ENCODE measurements around the gene OAF.
"Not testable (repeated sequence)": the region's sequence is repeated elsewhere in the genome, so short reads cannot be mapped to it uniquely, and the experiment has no call there.

OAF gene

DNA sequence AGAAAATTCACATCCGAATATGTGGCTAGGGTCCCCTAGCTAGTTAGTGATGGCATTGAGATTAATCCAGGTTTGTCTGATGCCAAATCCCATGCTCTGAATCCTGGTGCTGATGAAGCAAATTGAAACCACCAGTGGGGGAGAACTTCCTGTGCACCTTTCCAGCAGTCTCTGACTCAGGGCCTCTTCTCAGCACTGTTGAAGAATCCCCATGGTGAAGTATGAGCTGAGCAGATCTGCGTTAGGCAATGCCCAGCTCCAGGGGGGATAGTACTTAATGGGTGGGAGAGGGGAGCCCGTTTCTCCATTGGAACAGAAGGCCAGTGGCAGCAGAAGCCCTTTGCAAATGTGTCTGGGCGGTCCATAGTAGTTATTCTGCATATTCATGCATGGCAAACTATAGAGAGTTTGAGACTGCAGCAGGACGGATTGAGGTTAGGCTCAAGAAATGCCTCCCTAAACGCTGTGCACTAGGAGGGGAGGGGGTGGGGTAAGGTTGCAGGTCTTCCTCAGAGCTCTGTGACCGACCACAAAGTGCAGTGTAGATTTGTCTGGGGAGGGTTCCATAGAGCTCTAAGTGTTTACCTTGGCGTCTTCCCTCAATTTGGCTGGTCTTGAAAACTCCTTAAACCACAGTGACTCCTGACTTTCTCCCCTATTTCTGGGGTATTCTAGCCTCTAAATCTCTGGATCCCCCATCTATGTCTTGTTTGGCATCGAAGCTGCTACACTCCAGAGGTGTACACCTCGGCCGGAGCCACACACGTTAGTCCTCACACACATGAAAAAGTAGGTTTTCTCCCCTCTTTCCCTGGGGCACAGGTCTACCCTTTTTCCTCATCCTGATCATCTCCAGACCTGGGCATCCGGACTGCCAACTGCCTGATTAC, 33.9 kb downstream of the OAF start:
- no peak for DNase-seq (ENCODE audit: low spot score)

DNA sequence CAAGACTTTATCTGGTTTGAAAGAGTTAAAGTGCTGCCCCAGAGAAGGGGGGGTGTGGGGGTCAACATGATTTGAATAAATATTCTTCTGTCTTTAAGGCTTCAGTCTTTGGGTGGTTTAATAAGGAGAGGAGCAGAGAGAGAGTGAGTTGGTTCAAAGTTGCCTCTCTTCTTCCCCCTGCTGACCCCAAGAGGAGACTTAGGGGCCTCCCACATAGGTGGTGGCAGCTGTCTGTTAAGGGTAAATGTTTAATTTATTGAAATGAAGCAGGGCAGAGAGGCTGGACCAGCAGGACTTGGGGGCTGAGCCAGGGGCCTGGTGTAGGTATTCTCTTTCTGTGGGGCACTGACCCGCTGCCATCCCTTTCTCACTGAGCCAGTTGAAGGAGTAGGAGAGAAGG, 34.6 kb downstream of the OAF start:
- DNase-seq (ENCODE audit: low spot score), result no peak

GRCh38 chr11:120248551-120249278, 37.9 kb downstream of the OAF start:
- no peak for DNase-seq (ENCODE audit: low spot score)

GRCh38 chr11:120249279-120250262, 38.7 kb downstream of the OAF start:
- no peak for DNase-seq (ENCODE audit: low spot score)

DNA sequence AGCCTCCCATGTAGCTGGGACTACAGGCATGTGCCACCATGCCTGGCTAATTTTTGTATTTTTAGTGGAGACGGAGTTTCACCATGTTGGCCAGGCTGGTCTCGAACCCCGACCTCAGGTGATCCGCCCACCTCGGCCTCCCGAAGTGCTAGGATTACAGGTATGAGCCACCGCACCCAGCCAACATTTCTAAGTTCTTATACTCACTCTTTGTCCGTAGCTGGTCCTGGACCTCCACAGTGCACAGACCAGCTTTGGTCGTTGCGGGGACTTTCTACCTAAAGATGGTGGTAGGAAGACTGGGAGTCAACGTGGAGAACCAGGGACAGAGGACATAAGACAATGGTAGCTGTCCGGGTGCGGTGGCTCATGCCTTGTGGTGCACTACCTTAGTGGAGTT, 42.5 kb downstream of the OAF start:
- not testable (repeated sequence) for DNase-seq (ENCODE audit: low spot score)

DNA sequence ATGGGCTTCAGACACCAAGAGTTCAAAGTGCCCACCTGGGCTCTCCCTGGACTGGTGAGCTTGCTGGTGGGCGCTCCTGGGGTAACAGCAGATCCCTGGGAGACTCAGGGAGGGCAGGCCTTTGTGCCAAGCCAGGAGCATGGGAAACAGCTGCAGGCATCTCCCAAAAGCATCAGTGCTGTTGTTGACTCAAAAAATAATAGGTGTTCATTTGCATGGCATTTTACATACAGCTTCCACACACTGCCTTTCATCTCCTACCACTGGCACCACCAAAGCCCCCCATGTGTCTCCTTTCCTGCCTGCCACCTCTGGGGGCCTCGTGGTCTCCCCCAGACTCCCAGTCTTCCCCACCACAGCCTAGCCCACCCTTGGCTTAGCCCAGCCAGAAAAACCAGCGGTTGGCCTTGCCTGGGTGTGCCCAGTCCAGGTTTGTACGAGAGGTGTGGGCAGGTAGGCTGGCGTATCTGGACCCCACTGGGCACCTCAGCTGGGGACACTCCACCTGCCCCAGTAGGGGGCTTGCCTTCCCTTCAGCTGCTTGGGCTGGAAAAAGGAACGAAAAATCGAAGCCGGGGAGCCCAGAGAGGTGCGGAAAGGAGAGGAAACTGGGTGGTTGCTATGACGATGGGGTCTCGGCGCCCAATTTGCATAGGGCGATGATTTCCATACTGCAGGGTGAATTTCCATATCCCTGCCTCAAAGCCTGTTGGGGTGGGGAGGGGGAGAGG, 44.1 kb downstream of the OAF start:
- peak; percentile 83 for DNase-seq (ENCODE audit: low spot score)

DNA sequence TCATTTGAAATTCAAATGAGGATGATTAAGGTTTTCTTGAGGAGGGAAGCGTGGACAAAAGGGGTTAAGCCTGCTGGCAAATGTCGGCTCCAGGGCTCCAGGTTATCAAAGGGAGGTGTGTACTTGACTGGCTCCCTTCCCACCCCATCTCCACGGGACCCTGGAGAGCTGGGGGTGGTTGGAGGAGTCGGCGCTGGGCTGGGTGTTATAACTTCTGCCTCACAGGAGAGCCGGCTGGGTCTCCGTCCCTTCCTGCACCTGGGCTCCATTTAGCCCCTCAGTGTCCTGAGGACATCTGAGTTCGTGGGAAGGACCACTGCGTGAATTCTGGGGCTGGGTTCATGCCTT, 44.7 kb downstream of the OAF start:
- no peak for DNase-seq (ENCODE audit: low spot score)

- DNase-seq (ENCODE audit: low spot score), result no peak
Observed at GRCh38 chr11:120256178-120256577, 45.3 kb downstream of the OAF start.

DNA sequence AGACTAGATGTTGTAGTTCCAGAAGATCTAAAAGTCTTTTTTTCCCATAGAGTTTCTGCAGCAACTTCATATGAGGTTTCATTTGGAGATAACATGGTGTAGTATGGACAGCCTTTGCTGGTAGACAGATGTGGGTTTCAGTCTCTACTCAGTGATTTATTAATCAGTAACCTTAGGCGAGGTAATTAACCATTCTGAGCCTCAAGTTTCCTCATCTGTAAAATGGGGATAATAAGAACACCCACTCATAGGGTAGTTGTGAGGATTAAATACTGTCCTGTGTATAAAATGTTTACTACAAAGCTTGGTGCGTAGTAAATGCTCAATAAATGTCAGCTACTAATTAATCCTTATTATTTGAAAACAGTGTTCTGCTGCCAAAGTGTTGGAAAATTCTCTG, 45.9 kb downstream of the OAF start:
- DNase-seq (ENCODE audit: low spot score), result no peak

DNA sequence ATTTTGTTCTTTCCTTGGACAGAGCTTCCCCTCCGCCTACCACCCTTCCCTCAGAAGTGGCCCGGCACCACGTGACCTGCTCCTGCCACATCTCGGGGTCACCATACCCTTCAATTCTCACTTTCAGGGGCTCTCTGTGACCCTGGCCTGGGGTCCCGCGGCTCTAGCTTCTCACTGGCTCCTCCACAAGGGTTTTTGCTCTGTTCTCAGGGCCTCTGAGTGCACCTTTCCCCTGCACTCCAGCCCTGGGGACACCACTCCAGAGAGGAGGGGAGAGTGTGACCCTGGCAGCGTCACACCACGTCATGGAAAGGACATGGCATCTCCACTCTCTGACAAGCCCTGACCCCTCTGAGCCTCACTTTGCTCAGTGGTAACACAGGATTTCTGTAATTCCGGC, 46.5 kb downstream of the OAF start:
- no peak for DNase-seq (ENCODE audit: low spot score)

DNA sequence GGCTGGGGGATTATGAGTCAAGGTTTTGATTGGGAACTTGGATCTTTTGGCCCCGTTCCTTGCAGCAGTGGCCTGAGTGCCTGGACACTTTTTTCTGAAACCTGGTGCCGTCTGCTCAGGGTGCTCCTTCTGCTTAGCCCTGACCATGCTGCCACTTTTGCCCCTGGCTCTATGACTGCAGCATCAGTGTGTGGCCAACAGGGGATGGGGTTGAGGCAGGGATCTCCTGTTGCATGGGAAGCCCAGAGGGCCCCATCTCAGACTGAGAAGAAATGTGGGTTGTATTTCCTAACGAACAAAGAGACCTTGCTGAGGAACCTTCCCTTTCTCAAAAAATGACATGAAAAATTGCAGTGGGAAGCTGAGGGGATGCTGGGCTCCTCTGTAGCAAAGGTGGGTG, 47.8 kb downstream of the OAF start:
- no peak for DNase-seq (ENCODE audit: low spot score)

- no peak for DNase-seq (ENCODE audit: low spot score)
Observed at GRCh38 chr11:120259241-120259640, 48.4 kb downstream of the OAF start.

GRCh38 chr11:120259988-120260565, 49.2 kb downstream of the OAF start:
- no peak for DNase-seq (ENCODE audit: low spot score)

GRCh38 chr11:120260616-120261015, 49.8 kb downstream of the OAF start:
- no peak for DNase-seq (ENCODE audit: low spot score)

- no peak for DNase-seq (ENCODE audit: low spot score)
Observed at GRCh38 chr11:120261321-120261720, 50.5 kb downstream of the OAF start.

- DNase-seq (ENCODE audit: low spot score), result no peak
Observed at GRCh38 chr11:120261931-120262330, 51.1 kb downstream of the OAF start.

DNA sequence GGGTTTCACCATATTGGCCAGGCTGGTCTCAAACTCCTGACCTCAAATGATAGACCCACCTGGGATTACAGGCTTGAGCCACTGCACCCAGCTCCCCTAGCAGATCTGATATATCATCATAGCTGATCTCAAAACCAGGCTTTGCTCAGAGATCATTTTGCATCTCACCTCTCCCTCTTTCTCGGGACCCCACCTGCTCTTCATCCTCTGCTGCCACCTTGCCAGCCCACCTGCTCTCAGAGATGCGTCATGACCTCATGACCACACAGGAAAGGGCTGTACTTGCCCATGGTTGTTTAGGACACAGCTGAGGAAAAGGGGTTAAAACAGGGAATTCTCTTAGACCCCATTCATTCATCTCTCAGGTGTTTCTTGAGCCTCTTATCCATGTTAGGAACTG, 56.5 kb downstream of the OAF start:
- DNase-seq (ENCODE audit: low spot score), result peak; percentile 34

DNA sequence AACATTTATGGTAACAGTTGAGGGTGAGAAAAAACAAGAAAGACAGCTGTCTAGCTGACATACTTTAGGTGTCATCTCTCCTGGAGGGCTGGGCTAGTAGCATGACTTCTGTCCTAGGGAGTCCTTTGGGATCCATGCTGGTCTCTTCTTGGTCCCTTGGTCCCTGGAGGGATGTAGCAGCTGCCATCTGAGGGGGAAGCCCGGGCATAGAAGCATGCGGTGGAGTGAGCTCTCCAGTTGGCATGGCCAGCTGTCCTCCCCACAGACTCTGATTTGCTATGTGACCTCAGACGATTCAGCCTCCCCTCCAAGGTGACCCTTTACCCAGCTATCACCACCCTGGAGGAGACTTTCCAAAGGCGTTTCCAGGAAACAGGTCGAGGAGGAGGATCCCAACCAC, 57.9 kb downstream of the OAF start:
- no peak for DNase-seq (ENCODE audit: low spot score)

- DNase-seq (ENCODE audit: low spot score), result no peak
Observed at GRCh38 chr11:120270386-120270785, 59.6 kb downstream of the OAF start.

DNA sequence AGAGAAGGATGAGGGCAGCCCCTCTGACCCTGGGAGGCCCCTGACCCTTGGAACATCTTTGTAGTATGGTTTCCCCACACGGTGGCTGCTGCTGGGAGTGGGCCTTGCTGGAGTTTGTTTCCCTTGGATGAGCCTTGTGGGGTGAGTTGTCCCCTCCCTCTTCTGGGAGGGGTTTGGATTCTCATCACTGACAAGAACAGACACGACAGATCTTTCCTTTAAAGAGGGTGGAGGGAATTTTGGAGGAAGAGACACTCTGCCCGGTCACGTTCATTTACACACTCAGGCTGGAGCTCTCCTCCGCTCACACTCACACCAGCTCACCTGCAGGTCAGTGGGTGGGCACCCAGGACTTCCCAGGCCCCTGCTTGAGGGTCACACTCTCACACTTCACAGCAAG, 60.8 kb downstream of the OAF start:
- DNase-seq (ENCODE audit: low spot score), result no peak

DNA sequence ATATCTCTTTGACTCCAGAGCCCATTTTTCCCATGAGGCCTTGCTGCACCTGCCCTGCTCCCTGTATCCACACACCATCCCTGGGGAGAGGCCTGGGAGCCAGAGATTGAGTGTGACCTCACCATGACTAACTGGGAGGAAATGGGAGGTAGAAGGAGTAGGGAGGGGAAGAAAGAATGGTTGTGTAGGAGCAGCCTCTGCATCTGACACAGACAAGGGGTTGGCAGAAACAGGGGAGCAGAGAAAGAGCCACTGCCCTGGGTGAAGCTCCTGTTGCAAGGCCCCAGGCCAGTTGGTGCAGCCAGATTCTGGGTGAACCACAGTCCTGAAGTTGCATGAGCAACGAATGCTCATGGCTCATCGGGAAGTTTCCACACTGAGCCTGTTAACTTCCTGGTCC, 61.5 kb downstream of the OAF start:
- DNase-seq (ENCODE audit: low spot score), result no peak

Data from NAMALWA (cell line).